GM19467 (cell line): Measurements from ENCODE around the gene RPH3AL.
"Not testable (repeated sequence)": the region's sequence is repeated elsewhere in the genome, so short reads cannot be mapped to it uniquely, and the experiment has no call there.

Experiments used
- ATAC-seq: cut with Tn5 transposase; IDR thresholded peaks from one replicate; pipeline ENCODE4 v1.9.1; 2021; ENCODE audit warnings: mild to moderate bottlenecking, moderate library complexity; ENCODE audit not compliant: unreplicated experiment

RPH3AL gene

DNA sequence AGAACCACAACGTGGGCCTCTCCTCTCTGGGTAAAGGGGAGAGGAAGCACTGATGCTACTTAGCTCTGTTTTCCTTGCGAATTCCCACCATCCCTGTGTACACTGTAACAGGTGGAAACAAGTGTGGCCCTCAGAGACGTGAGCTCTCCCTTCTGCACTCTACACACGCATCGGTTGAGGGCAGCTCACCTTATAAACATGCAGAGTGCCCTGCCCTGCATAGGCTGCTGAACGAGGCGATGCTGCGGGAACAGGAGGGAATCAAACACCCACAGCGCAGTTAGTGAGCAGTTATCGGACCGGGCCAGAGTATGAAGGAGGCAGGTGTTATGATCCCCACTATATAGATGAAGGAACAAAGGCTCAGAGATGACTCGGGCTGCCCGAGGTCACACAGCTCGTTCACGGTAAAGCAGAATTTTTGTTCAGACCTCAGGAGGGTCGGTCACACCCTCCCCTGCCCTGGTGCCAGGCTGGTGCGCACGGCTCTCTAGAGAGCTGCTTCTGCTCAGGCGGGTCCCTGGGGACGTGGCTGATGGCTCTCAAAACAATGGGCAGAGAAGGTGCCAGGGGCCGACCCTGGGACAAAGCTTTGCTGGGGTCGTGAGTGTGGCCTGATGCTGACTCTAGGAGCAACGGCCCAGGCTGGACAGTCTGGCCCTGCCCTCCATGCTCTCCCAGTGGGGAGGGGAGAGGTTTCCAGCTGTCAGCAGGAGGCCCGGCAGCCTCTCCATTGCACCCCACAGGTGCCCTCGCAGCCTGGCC is 68.5 kb downstream of the RPH3AL start:
- no peak for ATAC-seq

DNA sequence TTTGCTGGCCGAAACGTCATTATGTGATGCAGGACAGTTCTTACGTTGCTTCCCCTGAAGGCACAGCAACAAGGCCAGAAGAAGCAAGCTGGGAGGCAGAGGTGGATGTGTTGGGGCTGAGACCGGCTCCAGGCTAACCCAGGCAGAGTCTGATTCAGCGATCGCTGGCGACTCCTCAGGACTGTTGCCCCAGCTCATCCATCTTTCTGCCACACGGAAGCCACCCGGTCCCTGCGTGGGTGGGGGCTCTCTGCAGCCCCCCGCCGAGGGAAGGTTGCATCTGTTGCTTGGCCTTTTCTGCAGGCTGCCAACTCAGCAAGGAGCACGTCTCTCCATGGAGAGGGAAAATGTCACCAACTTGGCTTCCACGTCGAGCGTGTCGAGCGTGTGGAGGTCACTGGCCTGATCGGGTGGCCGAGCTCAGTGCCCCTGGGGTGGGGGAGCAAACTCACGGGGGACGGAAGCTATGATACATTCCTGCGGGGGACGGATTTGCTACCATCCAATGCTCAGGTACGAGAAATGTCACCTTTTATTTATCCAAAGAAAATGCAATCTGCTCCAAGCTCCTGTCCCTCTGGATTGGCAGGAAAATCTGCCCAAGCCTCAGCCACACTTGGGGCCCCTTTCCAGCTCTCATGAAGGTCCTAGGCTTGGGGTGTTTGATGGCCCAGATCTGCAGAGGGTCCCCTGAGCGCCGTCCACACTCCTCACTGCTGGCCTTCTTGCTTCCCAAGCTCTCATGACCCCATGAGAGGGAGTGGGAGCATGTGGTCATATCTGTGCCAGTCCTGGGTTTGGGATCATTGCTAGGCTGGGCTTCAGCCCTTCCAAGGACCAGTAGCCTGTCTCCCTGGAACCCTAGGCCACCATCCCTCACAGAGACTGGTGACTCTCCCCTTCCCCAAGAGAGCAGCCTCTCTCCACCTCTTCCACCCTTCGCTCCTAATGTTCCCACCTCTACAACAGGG is 69.4 kb downstream of the RPH3AL start:
- no peak for ATAC-seq

DNA sequence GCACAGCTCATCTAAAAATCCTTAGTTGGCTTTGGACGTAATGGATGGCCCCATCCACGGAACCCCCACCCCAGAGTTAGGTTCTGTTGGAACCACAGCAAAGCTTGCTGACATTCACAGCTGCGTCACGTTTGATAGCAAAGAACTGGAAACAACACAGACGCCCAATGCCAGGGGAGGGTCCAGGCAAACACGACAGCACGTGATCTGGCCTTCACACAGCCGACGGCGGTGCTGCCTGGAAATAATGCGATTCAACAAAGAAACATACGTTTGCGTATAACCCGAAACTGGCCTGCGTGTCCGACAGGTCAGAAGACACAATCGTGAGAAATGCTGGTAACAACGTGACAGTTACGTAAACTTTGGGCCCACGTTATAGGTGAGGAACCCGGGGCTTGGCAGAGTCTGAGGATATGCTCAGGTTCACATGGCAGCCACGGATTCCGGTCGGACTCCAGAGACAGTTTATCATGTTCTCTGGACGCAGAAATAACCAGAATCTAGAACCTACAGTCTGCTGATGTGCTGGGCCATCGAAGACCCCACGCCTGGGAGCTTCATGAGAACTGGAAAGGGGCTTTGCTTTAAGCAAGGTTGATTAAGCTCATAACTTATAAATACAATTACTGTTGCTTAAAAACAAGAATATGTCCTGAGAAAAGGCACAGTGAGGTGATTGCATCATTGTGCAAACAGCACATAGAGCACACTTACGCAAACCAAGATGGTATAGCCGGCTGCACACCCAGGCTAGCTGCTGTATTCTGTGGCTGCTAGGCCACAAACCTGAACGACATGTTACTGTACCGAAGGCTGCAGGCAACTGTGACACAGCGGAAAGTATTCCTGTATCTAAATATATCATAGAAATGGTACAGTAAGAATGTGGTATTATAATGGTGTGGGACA is 70.4 kb downstream of the RPH3AL start:
- ATAC-seq = no peak

DNA sequence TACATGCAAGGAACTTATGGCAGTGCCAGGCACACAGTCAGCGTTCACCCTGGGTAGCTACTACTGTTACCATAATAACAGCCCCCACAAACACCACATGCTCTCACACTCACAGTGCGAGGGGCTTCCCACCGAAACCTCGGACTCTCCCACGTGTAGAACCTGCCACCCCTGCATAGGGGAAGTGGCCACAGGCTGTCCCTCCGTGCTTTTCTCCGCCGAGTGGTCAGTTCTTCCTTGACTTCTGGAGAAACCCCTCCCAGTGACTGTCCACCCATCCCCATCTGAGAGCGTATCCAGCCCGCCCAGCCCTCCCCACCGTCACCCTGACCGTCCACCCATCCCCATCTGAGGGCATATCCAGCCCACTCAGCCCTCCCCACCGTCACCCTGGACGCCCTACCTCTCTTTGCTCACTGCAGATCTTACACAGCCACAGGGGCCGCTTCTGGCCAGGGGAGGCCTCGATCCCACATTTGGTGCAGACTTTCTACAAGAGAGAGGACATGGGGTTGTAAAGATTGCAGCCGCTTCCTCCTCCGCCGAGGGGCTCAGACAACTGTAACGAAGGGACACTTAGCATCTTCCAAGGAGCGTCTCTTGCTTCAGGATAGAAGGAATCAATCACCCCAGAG is 71.1 kb downstream of the RPH3AL start:
- no peak for ATAC-seq

DNA sequence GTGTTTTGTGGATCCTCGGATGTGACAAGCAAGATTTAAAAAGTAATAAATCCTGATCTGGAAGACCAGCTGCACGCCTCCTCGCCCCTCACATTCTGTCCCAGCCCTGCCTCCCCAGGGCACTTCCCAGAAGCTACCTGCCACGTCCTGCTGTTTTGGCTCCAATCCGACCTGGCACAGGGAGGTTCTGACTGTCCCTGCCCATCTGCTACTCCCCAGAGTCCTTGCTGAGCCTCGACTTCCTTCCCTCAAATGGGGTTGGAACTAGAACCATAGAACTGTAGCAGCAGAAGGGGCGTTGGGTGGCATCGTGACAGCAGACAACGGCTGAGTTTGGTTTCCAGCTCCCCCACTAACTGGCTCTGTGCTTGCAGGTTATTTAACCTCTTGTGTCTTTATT is 71.7 kb downstream of the RPH3AL start:
- ATAC-seq = no peak

DNA sequence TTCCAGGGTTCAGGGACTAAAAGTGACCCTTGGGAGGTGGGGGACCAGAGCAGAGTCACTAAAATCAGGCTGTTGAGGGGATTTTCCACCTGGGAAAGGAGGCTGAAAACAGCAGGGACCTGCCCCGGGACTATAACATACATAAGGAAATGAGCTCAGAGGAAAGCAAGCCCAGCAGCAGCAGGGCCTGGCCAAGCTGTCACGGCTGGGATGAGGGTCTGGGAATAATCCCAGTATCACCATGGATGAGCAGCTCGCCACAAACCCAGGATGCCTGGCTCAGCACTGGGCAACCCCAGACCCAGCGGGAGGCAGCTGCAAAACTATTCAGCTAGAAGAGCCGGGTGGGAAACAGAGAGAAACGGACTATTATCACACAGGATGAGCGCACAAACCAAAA is 72.4 kb downstream of the RPH3AL start:
- no peak for ATAC-seq

DNA sequence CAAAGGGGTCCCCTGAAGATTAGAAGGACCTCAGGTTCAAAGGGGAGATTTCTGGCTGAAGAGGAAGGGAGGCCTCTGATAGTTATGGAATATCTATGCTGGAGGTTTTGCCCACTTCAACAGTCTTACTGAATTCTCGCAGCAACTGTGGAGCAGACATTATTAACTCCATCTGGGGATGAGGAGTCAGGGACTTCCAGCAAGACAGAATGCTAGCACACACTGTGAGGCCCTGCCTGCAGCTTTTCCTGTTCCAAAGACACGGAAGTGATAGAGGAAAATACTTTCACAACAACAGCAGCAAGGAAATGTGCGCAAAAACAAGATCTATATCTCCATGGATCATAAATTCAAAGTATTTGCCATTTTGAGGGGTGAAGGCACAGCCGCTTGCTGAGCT is 72.8 kb downstream of the RPH3AL start:
- ATAC-seq = no peak

DNA sequence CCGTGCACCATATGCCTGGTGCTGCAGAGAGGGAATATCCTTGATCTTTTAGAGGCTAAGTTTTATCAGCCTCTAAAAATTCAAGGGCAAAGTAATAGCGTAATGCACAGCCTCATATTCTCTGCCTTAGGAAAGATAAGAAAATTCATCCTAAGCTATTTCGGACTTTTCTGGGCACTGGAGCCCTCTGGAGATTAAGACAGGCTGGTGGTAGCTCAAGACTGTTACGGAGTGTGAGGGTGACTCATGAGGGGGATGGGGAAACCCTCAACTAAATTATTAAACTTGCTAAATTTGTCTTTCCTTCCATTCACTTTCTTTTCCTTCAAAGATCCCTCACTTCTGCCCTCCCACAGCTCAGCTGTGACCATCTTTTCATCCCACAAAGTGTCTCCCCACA is 73.3 kb downstream of the RPH3AL start:
- no peak for ATAC-seq

DNA sequence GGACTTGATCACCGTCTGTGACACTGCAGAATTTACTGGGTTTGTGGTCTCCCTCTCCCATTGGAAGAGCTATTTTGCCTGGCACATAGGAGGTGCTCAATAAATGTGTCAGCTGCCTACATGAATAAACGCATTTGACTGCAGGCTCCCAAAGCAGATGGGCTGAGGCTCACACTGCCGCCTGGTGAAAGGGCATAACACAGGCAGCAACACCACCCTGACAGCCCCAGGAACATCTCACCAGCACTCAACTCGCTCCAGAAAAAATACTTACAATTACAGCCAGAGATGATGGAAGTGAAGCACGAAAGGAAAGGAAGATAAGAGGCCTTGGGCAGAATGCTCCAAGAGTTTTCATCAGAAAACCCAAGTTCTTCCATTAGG is 73.9 kb downstream of the RPH3AL start:
- no peak for ATAC-seq

DNA sequence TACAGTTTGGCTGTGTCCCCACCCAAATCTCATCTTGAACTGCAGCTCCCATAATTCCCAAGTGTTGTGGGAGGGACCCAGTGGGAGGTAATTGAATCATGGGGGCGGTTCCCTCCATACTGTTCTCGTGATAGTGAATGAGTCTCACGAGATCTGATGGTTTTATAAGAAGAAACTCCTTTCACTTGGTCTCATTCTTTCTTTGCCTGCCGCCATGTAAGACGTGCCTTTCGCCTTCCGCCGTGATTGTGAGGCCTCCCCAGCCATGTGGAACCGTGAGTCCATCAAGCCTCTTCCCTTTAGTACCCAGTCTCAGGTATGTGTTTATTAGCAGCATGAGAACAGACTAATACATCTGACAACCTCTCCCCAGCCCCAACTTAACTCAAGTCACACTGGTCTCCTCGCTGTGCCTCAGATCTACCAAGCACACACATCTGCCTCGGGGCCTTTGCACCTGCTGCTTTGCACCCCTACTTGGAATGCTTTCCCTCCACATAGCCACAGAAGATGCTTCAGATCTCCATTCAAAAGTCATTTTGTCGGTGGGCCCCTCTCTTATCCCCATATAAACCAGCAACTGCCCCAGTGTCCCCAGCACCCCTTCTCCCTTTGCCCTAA is 74.4 kb downstream of the RPH3AL start:
- no peak for ATAC-seq

DNA sequence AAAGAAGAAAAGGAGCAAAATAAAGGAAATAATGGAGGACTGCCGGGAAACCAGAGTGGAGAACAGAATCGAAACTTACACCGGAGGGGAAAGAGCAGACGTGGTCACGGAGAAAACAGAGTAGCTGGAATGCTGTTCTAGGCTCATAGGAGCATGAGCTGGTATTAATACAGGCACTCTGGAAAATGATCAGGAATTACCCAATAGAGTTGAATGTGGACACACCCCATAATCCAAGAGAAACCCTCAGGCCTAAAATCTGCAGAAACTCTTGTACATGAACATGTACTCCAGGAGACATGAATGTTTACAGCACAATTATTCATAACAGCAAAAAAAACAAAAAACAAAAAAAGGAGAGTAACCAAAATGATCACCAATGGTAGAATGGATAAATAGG is 77.7 kb downstream of the RPH3AL start:
- no peak for ATAC-seq

DNA sequence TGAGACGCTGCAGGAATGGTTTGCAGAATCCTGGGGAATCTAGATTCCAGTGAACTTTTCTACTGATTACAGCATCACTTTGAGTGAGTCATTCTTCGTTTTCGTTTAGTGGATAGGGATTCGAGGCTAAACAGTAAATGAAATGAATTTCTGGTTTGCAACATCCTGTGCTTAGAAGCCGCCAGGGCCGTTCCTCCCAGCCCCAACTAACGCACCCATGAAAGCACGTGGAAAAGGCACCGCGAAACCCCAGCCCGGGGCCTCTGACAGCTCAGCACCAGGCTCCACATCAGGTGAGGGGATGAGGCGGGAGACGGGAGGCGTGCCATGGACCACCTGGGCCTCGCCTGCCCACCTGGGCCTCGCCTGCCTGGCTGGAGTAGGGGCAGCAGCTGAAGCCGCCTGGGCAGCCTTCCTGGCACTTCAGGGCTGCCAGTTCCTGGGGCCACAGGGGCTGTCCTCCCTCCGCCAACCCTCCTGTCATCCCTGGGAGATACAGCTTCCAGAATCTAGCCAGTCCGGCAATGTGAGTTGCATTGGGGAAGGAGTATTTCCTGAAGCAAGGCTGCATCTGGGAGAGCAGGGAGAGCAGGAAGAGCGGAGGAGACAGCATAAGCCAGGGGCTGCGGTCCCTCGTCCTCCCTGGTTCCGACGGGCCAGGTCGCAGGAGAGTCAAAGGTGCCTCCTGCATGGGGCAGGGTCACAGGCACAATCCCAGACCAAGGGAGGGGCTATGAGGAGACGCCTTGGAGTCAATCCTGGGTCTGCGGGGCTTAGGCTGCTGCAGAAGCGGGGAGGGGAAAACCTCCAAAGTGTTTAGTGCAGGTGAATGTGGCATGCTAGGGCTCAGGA is 78.4 kb downstream of the RPH3AL start:
- no peak for ATAC-seq

DNA sequence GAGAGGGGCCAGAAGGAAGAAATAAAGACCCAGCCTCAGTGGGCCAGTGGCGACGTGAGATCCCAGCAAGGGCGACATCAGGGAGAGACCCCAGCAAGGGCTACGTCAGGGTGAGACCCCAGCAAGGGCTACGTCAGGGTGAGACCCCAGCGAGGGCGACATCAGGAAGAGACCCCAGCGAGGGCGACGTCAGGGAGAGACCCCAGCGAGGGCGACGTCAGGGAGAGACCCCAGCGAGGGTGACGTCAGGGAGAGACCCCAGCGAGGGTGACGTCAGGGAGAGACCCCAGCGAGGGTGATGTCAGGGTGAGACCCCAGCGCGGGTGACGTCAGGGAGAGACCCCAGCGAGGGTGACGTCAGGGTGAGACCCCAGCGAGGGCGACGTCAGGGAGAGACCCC is 79.8 kb downstream of the RPH3AL start:
- ATAC-seq = not testable (repeated sequence)

DNA sequence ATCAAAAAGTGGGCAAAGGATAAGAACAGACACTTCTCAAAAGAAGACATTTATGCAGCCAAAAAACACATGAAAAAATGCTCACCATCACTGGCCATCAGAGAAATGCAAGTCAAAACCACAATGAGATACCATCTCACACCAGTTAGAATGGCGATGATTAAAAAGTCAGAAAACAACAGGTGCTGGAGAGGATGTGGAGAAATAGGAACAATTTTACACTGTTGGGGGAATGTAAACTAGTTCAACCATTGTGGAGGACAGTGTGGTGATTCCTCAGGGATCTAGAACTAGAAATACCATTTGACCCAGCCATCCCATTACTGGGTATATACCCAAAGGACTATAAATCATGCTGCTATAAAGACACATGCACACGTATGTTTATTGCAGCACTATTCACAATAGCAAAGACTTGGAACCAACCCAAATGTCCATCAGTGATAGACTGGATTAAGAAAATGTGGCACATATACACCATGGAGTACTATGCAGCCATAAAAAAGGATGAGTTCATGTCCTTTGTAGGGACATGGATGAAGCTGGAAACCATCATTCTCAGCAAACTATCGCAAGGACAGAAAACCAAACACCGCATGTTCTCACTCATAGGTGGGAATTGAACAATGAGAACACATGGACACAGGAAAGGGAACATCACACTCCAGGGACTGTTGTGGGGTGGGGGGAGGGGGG is 80.5 kb downstream of the RPH3AL start:
- ATAC-seq = not testable (repeated sequence)

DNA sequence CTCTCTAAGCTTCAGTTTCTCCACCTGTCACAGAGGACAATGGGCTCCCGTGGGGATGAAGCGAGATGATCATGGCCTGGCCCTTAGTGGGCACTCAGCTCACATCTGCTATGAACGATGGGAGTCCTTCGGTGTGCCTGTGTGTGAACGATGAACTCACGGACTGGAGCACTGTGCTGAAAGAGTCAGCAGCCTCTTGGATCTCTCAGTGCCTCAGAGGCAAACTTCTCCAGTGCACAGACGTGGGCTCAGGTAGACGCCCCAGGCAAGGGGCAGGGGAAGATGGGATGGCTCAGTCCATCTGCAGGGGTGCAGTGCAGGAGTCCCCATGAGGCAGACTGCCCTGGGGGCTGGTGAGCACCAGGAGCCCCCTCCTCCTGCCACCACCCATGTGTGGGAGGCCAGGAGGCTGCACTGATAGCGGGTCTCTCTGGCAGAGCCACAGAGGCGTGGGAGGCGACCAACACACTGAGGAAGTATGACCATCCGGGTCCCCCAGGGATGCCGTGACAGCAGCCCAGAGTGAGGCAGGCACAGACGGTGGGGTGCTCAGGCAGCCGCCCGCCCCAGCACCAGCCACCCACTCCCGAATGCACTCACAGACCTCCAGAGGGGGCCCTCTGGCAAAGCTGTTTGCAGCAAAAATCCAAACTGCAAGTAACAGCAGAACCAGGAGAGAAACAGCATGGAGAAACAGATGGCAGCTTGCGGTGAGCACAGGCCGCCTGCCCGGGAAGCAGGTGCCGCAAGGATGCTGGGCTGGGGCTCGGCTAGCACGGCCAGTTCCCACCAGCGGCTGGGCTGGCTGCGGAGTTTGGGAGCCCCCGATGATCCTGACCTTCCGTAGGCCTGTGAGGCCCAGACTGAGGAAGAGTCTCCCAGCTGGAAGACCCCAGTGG is 82.7 kb downstream of the RPH3AL start:
- no peak for ATAC-seq

DNA sequence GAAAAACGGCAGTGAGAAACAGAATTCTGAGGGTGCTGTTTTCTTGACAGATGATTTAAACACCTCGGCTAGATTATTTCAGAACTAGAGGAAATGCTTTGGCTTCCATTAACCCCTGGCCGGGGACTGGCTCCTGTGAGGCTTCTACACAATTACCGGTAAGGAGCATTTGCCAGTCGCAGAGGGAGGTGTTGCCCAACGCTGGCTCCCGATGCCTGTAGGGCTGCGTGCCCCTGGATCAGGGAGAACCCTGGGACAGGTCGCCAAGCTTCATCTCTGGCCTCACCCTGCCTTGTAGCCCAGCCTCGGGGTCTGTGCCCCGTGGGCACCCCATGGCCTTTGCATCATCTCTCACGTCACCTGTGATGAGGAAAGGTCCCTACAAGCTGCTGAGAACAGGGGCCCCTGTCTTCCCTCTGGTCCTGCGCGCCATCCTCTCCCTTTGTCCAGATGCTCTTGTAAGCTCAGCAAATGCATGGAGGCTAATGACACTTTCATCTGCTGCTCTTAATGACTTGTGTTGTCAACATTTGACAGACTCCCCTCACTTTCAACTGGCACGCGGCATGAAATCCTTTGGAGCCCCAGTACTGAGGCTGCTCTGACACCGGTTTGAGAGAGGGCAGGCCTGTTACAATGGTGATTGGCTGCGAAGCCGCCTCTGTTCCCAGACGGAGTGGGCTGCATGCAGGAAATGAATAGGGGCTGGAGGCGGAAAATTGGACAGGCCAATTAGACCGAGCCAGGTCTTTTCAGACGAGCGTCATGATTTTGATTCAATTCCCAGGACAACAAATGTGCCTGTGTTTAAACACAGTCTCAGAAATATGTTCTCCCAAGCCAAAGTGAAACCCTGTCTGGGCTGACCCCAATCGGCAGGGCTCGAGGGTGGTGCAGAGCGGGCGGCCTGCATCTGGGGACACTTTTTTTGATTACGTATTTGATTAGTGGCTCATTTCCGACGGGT is 85.6 kb downstream of the RPH3AL start:
- no peak for ATAC-seq
